Choroid plexus epithelial cell (primary cell): Measurements from ENCODE around the gene SCRN1.

Experiments
- DNase-seq: peaks from one replicate; pipeline ENCODE4 v3.0.0-alpha.2; 2010; ENCODE audit warnings: low read depth
- H3K4me3 ChIP-seq: 2 replicates; pipeline ENCODE4 v1.5.1; 2011; ENCODE audit warnings: low read depth, mild to moderate bottlenecking, control low read depth, low read length, moderate library complexity
- CTCF ChIP-seq: conservative IDR thresholded peaks from 2 replicates; pipeline ENCODE4 v1.5.1; 2011; ENCODE audit warnings: low read depth, mild to moderate bottlenecking, control low read depth, inconsistent platforms, low read length, moderate library complexity

Gene SCRN1

DNA sequence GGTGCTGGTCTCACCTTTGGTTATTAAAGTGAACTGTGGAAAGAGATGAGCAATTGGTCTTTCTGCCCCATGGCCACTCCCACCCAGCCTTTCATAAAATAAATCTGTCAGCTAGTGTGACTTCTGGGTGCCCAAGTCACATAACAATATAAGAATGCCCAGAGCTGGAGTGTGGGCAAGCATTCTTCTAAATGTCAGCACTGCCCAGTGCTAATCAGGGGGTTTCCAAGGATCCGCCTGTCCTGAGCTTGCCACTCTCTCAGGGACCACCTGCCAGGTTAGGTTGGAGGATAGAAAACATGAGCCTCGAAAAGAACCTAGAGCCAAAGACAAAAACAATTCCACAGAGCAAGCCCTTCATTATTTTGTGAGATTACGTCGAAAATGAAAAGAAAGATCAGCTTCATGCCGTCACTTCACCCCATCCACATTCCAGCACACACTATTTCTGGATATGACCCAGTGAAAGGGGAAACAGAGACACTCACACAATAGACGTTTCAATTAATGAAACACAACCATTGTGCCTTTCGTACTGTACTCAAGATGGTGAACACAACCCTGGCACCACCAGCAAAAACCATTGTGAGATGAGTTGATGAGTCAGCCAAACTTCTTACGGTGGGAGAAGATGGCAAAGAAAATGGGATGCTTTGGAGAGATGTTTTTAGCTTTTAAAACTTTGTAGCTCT, 30.8 kb downstream of the SCRN1 start:
- DNase-seq, result no peak
- no peak overlapping the region for H3K4me3 ChIP-seq

GRCh38 chr7:29957521-29958310, 31.9 kb downstream of the SCRN1 start:
- DNase-seq, result no peak
- TF ChIP-seq CTCF, result no peak
- H3K4me3 ChIP-seq, result no peak overlapping the region

More for the DNA sequence above, 30.8 kb downstream of the SCRN1 start:
- no peak for TF ChIP-seq CTCF

GRCh38 chr7:29956487-29956836, 33.1 kb downstream of the SCRN1 start:
- no peak for TF ChIP-seq CTCF
- DNase-seq, result no peak

GRCh38 chr7:29955799-29956486, 33.7 kb downstream of the SCRN1 start:
- TF ChIP-seq CTCF, result no peak
- H3K4me3 ChIP-seq, result no peak overlapping the region
- DNase-seq, result no peak

More at GRCh38 chr7:29956487-29956836, 33.1 kb downstream of the SCRN1 start:
- no peak overlapping the region for H3K4me3 ChIP-seq

- TF ChIP-seq CTCF, result no peak
- H3K4me3 ChIP-seq, result no peak overlapping the region
- no peak for DNase-seq
These were observed 34.4 kb downstream of the SCRN1 start for GRCh38 chr7:29955075-29955792.

DNA sequence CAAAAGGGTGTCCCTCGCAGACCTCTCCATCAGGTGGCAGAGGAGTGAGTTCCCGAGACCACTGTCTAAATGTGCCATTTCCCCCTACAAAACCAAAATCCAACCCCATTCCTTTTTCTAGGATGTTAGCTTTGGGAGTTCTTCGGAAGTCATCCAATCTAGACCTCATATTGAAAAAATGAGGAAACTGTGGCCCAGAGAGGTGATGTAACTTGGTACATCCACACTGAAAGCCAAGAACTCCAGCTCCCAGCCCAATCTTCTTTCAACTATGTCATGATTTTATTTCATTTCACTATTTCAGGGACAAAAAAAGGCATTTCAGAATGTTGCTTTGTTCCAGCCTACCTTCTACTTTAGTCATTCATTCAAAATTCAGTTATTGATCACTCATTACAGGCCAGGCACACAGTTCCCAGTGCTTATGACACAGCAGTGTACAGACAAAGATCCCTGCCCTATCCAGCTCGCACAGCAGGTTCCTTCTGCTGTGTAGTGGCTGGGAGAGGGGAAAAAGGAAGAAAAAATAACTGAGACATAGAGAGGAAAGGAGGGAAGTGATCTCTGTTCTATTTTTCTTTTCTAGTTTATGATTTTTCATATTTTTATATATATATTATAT, 35.8 kb downstream of the SCRN1 start:
- H3K4me3 ChIP-seq, result no peak overlapping the region
- TF ChIP-seq CTCF, result no peak
- no peak for DNase-seq
